NCI-H1417 treated with DMSO at 0.1 percent for 48 hours (cell line): ENCODE results near the gene SNAP25.

Source experiments
- DNase-seq: peaks from one replicate; lab custom pipeline; 2025; lab: John Stamatoyannopoulos, UW

The SNAP25 gene

DNA sequence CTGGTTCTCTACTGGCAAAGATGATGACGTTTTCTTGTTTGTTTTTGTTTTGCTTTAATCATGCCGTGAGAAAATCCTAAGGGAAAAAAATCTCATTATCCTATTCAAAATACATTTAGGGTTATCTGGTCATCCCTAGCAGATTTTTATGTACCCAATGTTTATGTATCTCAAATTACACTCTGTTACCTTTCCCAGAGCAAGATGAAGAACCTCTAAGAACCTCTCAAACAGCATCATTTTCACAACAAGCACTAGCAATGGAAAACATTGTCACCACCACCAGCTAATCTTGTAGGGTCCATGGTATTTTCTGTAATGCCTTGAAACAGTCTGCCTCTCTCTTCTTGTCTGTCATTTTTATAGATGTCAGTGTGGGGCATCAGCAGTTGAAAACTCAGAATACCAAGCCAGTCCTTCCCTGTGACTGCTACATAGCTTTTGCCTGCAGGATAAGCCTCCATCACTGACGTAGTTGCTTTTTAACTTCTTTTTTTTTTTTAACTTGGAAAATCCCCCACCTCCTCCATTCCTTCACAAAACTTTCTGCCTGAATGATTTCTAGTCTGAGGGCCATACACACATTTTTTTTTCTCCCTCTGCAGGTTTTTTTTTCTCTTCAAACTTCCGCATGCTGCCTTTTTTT, 2.4 kb upstream of the SNAP25 start:
- no peak for DNase-seq

DNA sequence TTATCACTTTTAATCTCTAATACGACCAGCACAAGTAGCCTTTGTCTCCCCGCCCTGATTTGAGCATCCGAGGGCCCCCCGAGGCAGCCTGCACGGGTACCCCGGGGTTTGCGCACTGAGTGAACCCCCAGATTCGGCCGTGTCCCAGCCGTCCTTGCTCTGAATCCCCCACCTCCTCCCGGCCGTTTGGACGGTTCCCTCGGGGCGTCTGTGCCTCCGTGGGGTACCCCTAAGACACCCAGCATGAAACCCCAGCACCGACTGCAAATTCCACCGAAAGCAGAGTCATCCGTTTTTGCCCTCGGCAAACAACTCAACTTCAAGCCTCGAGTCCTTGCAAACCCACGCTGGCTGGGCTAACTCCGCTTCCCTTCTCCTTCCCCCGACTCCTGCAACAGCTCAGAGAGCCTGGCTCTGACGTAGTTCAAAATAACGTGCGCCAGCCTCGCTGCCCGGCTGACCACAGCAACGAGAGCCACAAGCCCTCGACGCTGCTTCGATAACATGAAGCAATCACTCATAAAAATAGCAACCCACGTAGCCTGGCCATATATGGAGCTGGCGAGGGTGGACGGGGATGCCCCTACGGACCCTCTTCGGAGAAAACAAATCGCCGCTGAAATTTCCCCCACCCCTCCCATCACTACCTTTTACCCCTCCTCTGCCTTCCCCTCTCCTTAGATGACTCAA, 764 bp upstream of the SNAP25 start:
- peak; percentile 52 for DNase-seq

- DNase-seq = peak; percentile 37
These were observed 792 bp downstream of the SNAP25 start for GRCh38 chr20:10219452-10219791.

GRCh38 chr20:10219993-10220750, 1.5 kb downstream of the SNAP25 start:
- DNase-seq = no peak

DNA sequence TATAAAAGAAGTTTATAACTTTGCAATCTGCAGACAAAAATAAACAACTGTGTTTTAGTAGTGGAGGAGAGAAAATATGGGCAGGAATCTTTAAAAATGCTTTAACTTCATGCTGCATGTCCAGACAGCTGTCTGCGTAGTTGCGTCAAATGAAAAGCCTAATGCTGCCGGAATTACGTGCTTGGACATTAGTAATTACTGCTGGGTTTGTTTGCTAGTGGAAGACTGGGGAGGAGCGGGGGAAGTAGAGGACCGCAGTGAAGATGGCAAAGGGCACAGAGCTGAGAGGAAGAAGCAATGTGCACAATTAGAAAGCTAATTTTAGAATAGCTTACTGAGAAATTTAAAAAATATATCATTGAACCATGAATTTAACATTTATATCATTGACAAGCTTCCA, 2.4 kb downstream of the SNAP25 start:
- no peak for DNase-seq

- no peak for DNase-seq
These were observed 6.9 kb downstream of the SNAP25 start for GRCh38 chr20:10225439-10226060.

GRCh38 chr20:10228330-10228729, 9.7 kb downstream of the SNAP25 start:
- DNase-seq = peak; percentile 65

DNA sequence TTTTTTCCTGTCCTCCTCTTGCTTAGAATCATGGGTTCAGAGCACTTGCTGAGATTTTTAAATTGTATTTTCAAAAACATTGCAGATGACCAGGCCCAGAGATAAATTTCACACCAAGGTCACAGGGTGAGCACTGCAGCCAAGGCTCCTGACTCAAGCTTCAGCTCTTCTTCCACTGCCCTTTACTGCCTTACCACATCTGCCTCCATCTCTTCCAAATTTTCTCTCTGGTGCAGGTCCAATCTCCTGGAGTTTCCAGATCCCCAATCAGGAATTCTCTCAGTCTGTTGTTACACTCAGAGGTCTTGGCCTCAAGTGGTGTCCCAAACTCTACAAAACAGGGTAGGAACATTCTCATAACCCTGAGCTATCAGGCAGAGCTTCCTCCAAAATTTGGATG, 12.7 kb downstream of the SNAP25 start:
- no peak for DNase-seq

GRCh38 chr20:10236540-10237533, 18.2 kb downstream of the SNAP25 start:
- DNase-seq = no peak

DNA sequence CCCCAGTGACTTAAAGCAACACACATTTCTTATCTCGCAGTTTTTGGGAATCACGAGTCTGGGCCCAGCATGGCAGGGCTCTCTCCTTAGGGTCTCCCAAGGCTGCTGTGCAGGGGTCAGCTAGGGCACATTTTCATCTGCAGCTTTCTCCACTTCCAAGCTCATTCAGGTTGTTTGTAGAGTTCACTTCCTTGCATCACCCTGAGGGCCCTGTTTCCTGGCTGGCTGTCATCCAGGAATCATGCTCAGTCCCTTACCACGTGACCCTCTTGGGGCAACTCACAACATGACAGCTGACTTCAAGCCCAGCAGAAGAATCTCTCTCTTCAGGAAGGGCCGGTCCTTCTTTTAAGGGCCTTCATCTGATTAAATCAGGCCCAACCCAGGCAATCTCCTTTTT, 21.3 kb downstream of the SNAP25 start:
- DNase-seq = no peak

DNA sequence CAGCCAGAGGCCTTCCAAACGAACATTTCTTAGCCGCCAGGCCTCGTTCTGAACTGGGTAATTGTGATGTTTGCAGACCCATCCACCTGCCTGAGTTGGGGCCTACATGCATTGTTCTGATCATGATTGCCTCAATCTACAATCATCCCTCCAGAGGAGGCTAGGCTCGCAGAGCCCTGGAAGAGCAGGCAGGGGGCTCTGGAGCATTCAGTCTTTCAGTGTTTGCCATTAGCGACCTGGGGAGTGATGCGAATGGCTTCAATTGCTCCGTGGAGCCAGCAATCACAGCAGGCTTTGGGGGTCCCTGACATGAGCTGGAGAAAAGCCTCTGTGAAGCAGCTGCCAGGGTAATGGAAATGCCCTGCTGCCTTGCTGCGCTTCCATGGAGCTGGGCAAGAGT, 22.0 kb downstream of the SNAP25 start:
- DNase-seq = no peak

- DNase-seq = no peak
These were observed 23.5 kb downstream of the SNAP25 start for GRCh38 chr20:10242166-10242565.

DNA sequence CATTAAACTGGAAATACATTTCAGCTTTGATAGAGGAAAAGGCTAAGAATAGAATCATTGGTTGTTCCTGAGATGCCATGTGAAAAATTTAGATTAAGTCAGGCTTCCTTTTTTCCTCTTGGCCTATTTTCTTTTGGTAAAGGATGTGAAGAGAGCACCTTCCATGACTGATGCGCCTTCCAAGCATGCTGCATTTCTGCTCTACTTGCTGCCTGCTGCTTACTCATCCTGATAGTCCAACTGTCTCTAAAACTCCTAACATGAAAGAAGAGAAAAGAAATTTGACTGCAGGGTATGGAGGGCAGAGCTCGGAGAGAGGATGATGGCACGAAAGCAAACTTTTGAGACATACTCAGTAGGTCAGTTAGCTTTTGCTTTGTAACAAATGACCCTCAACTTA, 28.8 kb downstream of the SNAP25 start:
- no peak for DNase-seq

GRCh38 chr20:10249048-10249770, 30.6 kb downstream of the SNAP25 start:
- no peak for DNase-seq

- DNase-seq = no peak
These were observed 31.2 kb downstream of the SNAP25 start for GRCh38 chr20:10249822-10250221.

- DNase-seq = no peak
These were observed 32.3 kb downstream of the SNAP25 start for GRCh38 chr20:10250902-10251301.

DNA sequence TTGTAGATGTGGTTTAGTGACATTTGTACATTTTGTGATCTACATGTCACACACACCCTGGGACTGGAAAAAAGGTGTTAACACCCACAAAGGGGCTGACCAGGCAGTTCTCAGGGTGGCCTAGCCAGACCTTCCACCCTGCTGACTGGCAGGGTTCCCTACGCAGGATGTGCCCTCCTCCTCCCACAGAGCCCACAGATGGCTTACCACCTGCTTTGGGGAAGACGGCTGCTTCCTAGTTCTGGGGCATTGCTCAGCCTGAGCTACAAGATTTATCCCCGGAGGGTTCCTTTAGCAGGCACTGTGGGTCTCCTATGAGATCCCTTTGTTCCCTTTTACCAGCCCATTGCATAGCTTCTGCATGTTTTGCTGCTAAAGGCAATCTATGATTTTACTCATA, 35.1 kb downstream of the SNAP25 start:
- no peak for DNase-seq

- DNase-seq = no peak
These were observed 37.2 kb downstream of the SNAP25 start for GRCh38 chr20:10255846-10256245.

GRCh38 chr20:10259166-10259565, 40.5 kb downstream of the SNAP25 start:
- no peak for DNase-seq

DNA sequence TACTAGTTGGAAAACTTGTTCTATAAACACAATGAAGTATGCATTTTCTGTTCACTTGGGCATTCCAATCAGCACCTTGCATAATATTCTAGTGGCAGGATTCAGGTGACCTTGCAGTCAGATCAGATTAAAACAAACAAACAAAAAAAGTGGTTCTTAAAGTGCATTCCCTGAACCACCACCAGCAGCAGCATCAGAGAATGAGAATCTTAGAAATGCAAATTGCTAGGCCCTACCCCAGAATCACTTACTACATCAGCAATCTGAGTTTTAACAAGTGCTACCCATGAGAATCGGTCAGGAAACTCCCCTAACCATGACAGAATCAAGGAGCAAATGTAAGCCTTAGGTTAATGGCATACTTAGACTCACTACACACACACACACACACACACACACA, 41.7 kb downstream of the SNAP25 start:
- no peak for DNase-seq

GRCh38 chr20:10261702-10262101, 43.1 kb downstream of the SNAP25 start:
- no peak for DNase-seq
